Sciatic nerve (tissue), 2 donors: Measurements from ENCODE around the gene PSMD1. TPM values are rescaled to one million over a fixed set of nuclear protein-coding genes. Genes with fewer than 3 reads are reported as not detected.
"Not testable (repeated sequence)": the region's sequence is repeated elsewhere in the genome, so short reads cannot be mapped to it uniquely, and the experiment has no call there.

Experiments used
- ATAC-seq: fragments of 200-7000 bp; cut with Tn5 transposase; one replicate; pipeline ENCODE4 v1.9.1; 2020; ENCODE audit warnings: mild to moderate bottlenecking, moderate library complexity
- DNase-seq: peaks from one replicate; pipeline ENCODE4 v3.0.0-alpha.2; 2020; ENCODE audit warnings: low spot score
- intact Hi-C: fragments of 100-400 bp; cut with DNase I; formaldehyde crosslinking; loops from one replicate; pipeline ENCODE4 v1.14.2; 2022
- total RNA-seq: library from RNA; stranded (reverse); fragmentation: NEBNext Ultra II Directional; extraction: Animal tissue kit (Norgen Biotek cat#: 25700); gene quantifications from one replicate; pipeline ENCODE4 v1.2.1, GENCODE V29; 2021
- donor health status: DM: no; HTN: no; CAD: no.
- donor health status: DM: no; HTN: no; CAD: no.

PSMD1 gene
- total RNA-seq, 1 donor from 2014 or later, result 73.6 TPM

- ATAC-seq (no peak), DNase-seq (no peak)
- intact Hi-C loops, result no loop called here
Observed at GRCh38 chr2:231170055-231170454, 113.4 kb downstream of the PSMD1 start.

DNA sequence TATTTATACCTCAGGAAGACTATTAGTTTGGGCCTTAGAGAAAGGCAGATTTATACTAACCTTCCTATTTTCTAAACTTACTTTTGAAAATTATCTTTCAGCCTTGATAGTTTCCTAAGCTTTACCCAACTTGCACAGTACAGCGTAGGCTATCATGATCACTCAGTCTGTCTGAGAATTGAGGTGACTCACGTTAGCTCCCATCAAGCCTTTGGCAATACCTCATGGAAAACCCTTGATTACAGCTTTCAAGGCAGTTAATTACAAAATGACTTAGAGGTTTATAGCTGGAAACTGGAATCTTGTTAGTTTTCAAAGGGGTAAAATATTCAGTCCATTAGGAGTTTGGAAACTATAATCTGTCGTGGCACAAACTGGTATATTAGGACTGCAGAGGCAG lies 115.4 kb downstream of the PSMD1 start:
- ATAC-seq (no peak), DNase-seq (no peak)
- intact Hi-C loops, result no loop called here

GRCh38 chr2:231174211-231174651 lies 117.6 kb downstream of the PSMD1 start:
- no peak for ATAC-seq
- no peak for DNase-seq
- intact Hi-C loops, result no loop called here

- ATAC-seq, result no peak
- intact Hi-C loops, result no loop called here
- DNase-seq, result no peak
Observed at GRCh38 chr2:231176066-231176465, 119.4 kb downstream of the PSMD1 start.

- DNase-seq, result no peak
- no peak for ATAC-seq
- intact Hi-C loops, result no loop called here
Observed at GRCh38 chr2:231177156-231178025, 120.7 kb downstream of the PSMD1 start.

- intact Hi-C loops, DNase-seq, ATAC-seq: not testable (repeated sequence)
Observed at GRCh38 chr2:231178805-231179204, 122.1 kb downstream of the PSMD1 start.

GRCh38 chr2:231181860-231182512 lies 125.3 kb downstream of the PSMD1 start:
- DNase-seq (no peak), ATAC-seq (peak; percentile 79)
- intact Hi-C loops, result no loop called here

- intact Hi-C loops, result no loop called here
- no peak for ATAC-seq
- no peak for DNase-seq
Observed at GRCh38 chr2:231182513-231182899, 125.8 kb downstream of the PSMD1 start.

DNA sequence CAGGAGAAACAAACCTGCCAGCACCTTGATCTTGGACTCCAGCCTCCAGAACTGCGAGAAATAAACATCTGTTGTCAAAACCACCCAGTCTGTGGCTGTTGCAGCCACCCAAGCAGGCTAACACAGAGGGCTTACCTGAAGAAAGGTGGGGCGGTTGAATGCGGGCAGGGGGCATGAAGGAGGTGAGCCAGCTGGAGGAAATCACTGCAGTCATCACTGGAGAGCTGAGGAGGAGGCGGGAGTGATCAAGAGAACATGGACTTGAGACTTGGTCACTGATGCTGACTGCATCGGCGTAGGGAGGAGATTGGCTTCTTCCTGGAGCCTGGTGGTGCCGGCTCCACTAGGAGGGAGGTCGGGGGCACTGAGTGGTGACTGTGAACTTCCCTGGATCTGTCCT lies 127.2 kb downstream of the PSMD1 start:
- intact Hi-C loops, result no loop called here
- DNase-seq (no peak), ATAC-seq (no peak)

- ATAC-seq, result no peak
- intact Hi-C loops, result no loop called here
- no peak for DNase-seq
Observed at GRCh38 chr2:231184319-231184718, 127.7 kb downstream of the PSMD1 start.

DNA sequence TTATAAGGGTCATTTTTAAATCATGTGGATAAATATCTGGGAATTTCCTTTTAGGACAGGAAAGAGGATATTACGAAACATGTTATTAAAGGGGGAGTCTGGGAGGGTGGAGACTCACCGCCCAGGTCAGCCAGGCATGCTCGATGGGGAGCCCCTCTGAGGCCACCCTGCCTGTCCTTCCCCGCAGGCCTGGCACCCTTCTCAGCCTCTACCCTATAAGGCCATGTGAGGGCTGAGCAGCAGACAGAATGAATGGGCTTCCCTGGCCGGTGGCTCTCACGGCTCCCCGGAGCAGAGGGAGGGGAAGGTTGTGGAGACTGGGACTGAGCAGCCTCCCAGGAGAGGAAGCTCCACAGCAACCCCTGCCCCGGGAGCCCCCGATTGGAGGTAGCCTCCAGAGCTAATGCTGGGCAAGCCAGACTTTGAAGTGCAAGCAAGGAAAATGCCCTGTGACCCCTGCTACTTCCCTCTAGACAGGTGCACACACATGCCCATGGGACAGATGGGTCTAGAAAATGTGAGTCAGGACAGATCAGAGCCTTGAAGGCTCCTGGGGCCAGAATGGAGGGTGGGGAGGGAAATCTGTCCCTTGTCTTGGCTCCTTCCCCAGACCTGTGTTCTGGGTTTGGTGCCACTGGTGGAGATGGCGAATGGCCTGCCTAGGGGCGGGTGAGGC lies 128.5 kb downstream of the PSMD1 start:
- ATAC-seq, result no peak
- DNase-seq, result no peak
- intact Hi-C loops, result no loop called here

DNA sequence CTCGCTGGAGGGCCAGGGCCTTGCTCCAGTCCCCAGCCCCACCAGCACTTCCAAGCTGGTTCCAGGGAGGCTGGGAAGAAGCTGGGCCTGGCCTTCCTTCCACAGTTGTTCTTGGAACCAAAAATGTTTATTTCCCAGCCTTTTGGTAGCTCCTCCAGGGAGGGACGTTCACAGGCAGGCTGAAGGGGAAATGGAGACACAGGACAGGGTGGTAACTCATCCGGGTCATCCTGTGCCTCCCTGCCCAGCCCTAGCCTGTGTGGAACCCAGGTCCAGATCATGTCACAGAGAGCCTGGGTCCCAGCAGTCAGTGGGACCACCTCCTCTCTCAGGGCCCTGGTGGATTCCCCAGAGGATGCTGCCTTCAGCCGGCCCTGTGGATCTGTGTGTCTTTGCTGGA lies 129.2 kb downstream of the PSMD1 start:
- ATAC-seq (no peak), DNase-seq (no peak)
- intact Hi-C loops, result no loop called here

GRCh38 chr2:231186325-231186724 lies 129.7 kb downstream of the PSMD1 start:
- intact Hi-C loops, result no loop called here
- ATAC-seq (no peak), DNase-seq (no peak)

GRCh38 chr2:231187736-231188505 lies 131.3 kb downstream of the PSMD1 start:
- intact Hi-C loops, result no loop called here
- peak; percentile 23 for ATAC-seq
- no peak for DNase-seq

- intact Hi-C loops, result no loop called here
- no peak for ATAC-seq
Observed at GRCh38 chr2:231188506-231189170, 132.0 kb downstream of the PSMD1 start.

GRCh38 chr2:231189171-231189530 lies 132.5 kb downstream of the PSMD1 start:
- DNase-seq (no peak), ATAC-seq (no peak)
- intact Hi-C loops, result no loop called here

More at GRCh38 chr2:231188506-231189170, 132.0 kb downstream of the PSMD1 start:
- DNase-seq, result no peak

DNA sequence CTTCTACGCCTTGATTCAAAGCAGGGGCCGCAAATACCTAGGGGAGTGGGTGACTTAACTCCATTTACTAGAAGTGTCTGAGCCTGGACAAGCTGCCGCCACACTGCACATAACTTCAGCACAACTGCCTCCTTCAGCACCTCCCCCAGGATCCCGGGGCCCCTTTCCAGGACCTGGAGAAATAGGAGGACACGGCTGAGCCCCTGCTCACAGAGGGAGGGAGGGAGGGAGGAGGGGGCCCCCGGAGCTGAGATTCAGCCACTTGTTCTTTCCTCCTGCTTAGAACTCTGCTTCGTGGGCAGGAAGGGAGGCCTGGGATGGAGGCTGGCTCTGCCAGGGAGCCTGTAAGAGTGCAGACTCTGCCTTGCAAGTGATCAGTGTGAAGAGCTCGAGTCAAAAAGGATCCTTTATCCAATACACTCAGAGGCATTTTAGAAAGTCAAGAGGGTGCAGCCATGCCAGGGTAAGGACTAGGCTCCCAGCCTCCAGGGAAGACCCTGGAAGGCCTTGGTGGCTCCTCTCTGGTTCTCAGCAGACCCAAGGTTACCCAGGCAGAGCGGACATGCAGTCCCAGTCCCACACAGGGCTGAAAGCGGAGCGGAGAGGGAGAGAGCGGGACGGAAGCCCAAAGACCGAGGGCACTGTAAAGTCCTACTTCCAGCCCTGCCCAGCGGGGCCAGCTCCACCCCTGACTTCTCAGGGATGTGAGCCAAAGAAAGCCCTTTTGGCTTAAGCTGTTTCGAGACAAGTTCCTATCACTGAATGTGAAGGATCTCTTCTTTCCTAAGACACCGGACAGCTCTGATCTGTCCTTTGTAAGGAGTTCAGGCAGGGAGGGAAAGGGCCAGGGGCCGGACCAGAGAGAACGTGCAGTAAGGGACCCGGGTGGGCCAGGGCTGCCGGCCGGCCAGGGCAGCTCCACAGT lies 133.2 kb downstream of the PSMD1 start:
- ATAC-seq (peak; percentile 71), DNase-seq (no peak)
- intact Hi-C loops, result no loop called here
